Fibroblast of pulmonary artery (primary cell): ENCODE data around the gene FAM171A1.
"Not testable (repeated sequence)": the region's sequence is repeated elsewhere in the genome, so short reads cannot be mapped to it uniquely, and the experiment has no call there.

Source experiments
- DNase-seq: peaks from one replicate; pipeline ENCODE4 v3.0.0-alpha.2; 2010; ENCODE audit warnings: low read depth
- H3K4me3 ChIP-seq: replicated peaks from 2 replicates; pipeline ENCODE4 v1.5.1; 2011; ENCODE audit warnings: low read depth, mild to moderate bottlenecking, control low read depth, low read length, moderate library complexity
- TF ChIP-seq, protein P1 (sequence below): IDR thresholded peaks from 2 replicates; pipeline ENCODE4 v1.5.1; 2011; ENCODE audit warnings: mild to moderate bottlenecking, control low read depth, low read length, inconsistent platforms; ENCODE audit errors: missing control alignments

The FAM171A1 gene

DNA sequence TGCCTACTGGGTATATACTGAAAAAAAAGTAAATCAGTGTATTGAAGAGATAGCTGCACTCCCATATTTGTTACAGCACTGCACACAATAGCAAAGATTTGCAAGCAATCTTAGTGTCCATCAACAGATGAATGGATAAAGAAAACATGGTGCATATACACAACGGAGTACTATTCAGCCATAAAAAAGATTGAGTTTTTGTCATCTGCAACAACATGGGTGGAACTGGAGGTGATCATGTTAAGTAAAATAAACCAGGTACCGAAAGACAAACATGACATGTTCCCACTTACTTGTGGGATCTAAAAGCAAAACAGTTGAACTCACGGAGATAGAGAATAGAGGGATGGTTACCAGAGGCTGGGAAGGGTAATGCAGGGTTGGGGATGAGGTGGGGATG lies 34.2 kb upstream of the FAM171A1 start:
- TF ChIP-seq, protein P1, sequence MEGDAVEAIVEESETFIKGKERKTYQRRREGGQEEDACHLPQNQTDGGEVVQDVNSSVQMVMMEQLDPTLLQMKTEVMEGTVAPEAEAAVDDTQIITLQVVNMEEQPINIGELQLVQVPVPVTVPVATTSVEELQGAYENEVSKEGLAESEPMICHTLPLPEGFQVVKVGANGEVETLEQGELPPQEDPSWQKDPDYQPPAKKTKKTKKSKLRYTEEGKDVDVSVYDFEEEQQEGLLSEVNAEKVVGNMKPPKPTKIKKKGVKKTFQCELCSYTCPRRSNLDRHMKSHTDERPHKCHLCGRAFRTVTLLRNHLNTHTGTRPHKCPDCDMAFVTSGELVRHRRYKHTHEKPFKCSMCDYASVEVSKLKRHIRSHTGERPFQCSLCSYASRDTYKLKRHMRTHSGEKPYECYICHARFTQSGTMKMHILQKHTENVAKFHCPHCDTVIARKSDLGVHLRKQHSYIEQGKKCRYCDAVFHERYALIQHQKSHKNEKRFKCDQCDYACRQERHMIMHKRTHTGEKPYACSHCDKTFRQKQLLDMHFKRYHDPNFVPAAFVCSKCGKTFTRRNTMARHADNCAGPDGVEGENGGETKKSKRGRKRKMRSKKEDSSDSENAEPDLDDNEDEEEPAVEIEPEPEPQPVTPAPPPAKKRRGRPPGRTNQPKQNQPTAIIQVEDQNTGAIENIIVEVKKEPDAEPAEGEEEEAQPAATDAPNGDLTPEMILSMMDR = no peak
- DNase-seq = no peak
- H3K4me3 ChIP-seq = no peak overlapping the region

DNA sequence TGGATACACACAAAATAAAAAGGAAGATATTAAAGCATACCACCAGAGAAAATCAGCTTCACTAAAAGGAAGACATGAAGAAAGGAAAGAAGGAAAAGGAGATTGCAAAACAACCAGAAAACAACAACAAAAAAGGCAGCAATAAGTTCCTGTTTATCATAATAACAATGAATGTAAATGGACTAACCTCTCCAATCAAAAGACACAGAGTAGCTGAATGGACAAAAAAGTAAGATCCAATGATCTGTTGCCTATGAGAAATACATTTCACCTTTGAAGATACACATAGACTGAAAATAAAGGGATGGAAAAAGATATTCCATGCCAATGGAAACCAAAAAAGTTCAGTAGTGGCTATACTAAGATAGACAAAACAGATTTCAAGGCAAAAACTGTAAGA lies 30.3 kb upstream of the FAM171A1 start:
- no peak for DNase-seq
- no peak overlapping the region for H3K4me3 ChIP-seq
- TF ChIP-seq, protein P1 = no peak

DNA sequence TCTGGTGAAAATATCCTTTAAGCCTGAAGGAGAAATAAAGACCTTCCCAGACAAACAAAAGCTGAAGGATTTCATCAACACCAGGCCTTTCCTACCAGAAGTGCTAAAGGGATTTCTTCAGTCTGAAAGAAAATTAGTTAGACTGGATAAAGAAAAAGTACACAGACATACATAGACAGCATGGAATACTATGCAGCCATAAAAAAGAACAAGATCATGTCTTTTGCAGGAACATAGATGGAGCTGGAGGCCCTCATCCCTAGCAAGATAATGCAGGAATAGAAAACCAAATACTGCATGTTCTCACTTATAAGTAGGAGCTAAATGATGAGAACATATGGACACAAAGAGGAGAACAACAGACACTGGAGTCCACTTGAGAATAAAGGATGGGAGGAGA lies 29.4 kb upstream of the FAM171A1 start:
- DNase-seq, H3K4me3 ChIP-seq: not testable (repeated sequence)

DNA sequence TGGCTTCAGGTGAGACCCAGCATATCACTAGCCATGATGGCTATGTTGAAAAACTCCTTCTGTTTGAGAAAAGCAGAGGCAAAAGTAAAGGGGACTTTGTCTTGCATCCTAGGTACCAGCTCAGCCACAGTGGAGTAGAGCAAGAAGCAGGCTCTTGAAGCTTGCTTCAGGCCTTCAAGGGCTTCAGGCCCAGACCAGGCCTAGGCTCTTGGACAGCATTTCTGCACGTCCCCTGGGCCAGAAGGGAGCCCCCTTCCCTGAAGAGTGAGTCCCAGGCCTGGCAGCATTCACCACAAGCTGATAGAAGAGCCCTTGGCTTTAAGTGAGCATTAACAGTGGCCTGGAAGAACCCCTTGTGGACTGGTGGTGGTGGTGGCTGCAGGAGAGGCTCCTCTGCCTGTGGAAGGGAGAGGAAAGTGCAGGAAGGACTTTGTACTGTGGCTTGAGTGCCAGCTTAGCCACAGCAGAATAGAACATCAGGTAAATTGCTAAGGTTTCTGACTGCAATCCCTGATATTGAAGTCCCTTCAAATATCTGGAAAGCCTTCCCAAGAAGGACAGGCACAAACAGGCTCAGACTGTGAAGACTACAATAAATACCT lies 28.1 kb upstream of the FAM171A1 start:
- TF ChIP-seq, protein P1 = no peak

DNA sequence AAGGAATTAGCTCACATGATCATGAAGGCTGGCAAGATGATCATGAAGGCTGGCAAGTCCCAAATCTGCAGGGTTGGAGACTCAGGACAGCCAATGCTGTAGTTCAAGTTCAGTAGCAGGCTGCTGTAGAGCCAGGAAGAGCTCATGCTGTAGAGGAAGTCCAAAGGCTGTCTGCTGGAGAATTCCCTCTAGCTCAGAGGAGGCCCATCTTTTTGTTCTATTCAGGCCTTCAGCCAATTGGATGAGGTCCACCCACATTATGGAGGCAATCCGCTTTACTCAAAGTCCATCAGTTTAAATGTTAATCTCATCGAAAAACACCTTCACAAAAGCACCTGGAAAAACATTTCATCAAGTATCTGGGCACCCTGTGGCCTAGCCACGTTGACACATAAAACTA lies 24.8 kb upstream of the FAM171A1 start:
- H3K4me3 ChIP-seq = no peak overlapping the region
- no peak for DNase-seq
- TF ChIP-seq, protein P1 = no peak

More for the DNA sequence above, 28.1 kb upstream of the FAM171A1 start:
- H3K4me3 ChIP-seq = no peak overlapping the region
- no peak for DNase-seq

DNA sequence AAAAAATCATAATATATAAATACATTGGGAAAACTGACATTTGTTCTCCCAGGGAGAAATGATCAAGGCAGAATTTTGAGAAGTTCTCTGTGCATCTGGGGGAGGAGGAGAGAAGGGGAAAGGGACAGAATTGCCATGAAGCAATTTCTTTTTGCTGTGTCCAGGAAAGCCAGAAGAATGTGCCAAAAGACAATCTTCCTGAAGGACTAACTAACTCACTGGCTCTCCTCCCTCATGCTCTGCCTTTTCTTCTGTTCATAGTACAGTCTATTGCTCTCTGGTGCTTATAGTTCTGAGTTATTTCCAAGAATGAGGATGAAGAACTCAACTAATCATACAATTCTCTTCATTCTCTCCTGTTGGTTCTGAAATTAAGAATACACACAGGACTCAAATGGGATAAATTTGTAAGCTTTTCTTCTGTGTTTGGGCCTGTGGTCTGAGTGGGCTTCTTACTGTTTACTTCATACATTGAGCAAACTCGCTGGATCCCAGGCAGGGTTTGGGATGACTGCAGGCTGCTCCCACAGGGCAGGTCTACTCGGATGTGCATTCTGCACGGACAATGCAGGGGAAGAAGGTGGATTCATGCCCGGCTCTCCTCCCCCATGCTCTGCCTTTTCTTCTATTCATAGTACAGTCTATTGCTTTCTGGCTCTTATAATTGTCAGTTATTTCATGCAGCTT lies 22.2 kb upstream of the FAM171A1 start:
- TF ChIP-seq, protein P1 = no peak
- no peak for DNase-seq
- no peak overlapping the region for H3K4me3 ChIP-seq

DNA sequence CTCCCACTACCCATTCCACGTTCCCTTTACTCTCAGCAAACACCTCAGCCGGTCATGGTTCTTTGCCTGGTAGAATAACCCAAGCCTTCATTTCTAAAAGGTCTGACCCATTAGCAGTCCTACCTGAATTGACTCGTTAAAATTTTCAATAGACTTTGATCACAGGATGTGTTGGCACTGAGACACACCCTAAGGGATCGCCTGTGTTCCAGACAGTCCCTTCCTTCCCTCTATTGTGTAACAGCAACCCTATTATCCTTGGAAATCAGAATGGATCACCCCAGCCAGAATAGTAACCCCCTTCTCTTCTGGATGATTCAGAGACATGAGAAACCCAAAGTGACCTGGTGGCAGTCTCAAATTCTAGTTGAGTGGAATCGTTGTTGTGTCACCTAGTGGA lies 20.4 kb upstream of the FAM171A1 start:
- no peak for DNase-seq
- H3K4me3 ChIP-seq = no peak overlapping the region
- TF ChIP-seq, protein P1 = no peak

DNA sequence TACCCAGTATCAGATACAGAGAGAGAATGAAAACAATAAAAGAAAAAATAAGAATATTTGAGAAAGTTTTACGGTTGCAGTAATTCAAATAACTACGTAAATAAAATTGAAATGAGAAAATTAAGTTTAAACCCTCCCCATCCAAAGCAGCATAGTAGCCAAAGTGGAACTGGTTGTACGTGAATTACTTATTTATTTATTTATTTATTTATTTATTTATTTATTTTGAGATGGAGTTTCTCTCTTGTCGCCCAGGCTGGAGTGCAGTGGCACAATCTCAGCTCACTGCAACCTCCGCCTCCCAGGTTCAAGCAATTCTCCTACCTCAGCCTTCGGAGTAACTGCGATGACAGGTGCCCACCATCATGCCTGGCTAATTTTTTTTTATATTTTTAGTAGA lies 17.1 kb upstream of the FAM171A1 start:
- not testable (repeated sequence) for H3K4me3 ChIP-seq, DNase-seq
